GM21619 (cell line): ENCODE data around the gene GNB3.
"Not testable (repeated sequence)": the region's sequence is repeated elsewhere in the genome, so short reads cannot be mapped to it uniquely, and the experiment has no call there.

Source experiments
- ATAC-seq: cut with Tn5 transposase; IDR thresholded peaks from one replicate; pipeline ENCODE4 v1.9.1; 2021; ENCODE audit not compliant: unreplicated experiment

Gene GNB3

GRCh38 chr12:6858799-6859198 lies 18.1 kb downstream of the GNB3 start:
- ATAC-seq: no peak

GRCh38 chr12:6860116-6860515 lies 19.4 kb downstream of the GNB3 start:
- no peak for ATAC-seq

- ATAC-seq: no peak
Observed at GRCh38 chr12:6860942-6861341, 20.2 kb downstream of the GNB3 start.

- ATAC-seq: no peak
Observed at GRCh38 chr12:6861391-6861790, 20.7 kb downstream of the GNB3 start.

- ATAC-seq: no peak
Observed at GRCh38 chr12:6863033-6863432, 22.3 kb downstream of the GNB3 start.

- no peak for ATAC-seq
Observed at GRCh38 chr12:6863586-6864321, 23.0 kb downstream of the GNB3 start.

GRCh38 chr12:6865307-6865706 lies 24.6 kb downstream of the GNB3 start:
- ATAC-seq: not testable (repeated sequence)

GRCh38 chr12:6866163-6866919 lies 25.6 kb downstream of the GNB3 start:
- no peak for ATAC-seq

- peak; percentile 7 for ATAC-seq
Observed at GRCh38 chr12:6866920-6867412, 26.2 kb downstream of the GNB3 start.

GRCh38 chr12:6867413-6868210 lies 26.9 kb downstream of the GNB3 start, which contains the start of gene TPI1:
TPI1 (plus strand) TSS chr12:6867531; CDS start chr12:6867567, 36 bp downstream.
- peak; percentile 46 for ATAC-seq

GRCh38 chr12:6868211-6869048 lies 27.7 kb downstream of the GNB3 start:
- ATAC-seq: no peak

GRCh38 chr12:6869049-6870021 lies 28.6 kb downstream of the GNB3 start:
- ATAC-seq: no peak

- not testable (repeated sequence) for ATAC-seq
Observed at GRCh38 chr12:6870304-6870703, 29.6 kb downstream of the GNB3 start.

- ATAC-seq: no peak
Observed at GRCh38 chr12:6871052-6871957, 30.6 kb downstream of the GNB3 start.

- ATAC-seq: peak; percentile 25
Observed at GRCh38 chr12:6872073-6873048, 31.6 kb downstream of the GNB3 start.

- ATAC-seq: peak; percentile 66
Observed at GRCh38 chr12:6873094-6874014, 32.6 kb downstream of the GNB3 start, which contains the start of gene SPSB2. SPSB2 (minus strand) TSS chr12:6873303; CDS start chr12:6872901, 402 bp downstream.
